HEK293 (cell line): ENCODE data around the gene WDR48.

Experiments used
- EGR2 ChIP-seq: fragments of 450-650 bp; formaldehyde crosslinking; IDR thresholded peaks from 2 replicates; pipeline ENCODE4 v1.5.1; 2016; ENCODE audit warnings: low read depth, missing biosample characterization, missing genetic modification characterization
- OVOL3 ChIP-seq: fragments of 450-650 bp; formaldehyde crosslinking; IDR thresholded peaks from 2 replicates; pipeline ENCODE4 v1.5.1; 2016; ENCODE audit warnings: missing biosample characterization, missing genetic modification characterization
- YY1 ChIP-seq: fragments of 450-650 bp; formaldehyde crosslinking; IDR thresholded peaks from 2 replicates; pipeline ENCODE4 v1.5.1; 2018; ENCODE audit warnings: missing biosample characterization, missing genetic modification characterization
- ZNF174 ChIP-seq: fragments of 450-650 bp; formaldehyde crosslinking; IDR thresholded peaks from 2 replicates; pipeline ENCODE4 v1.5.0; 2017; ENCODE audit warnings: missing biosample characterization, mild to moderate bottlenecking, missing genetic modification characterization
- ZNF202 ChIP-seq: fragments of 450-650 bp; formaldehyde crosslinking; IDR thresholded peaks from 2 replicates; pipeline ENCODE4 v1.5.1; 2016; ENCODE audit warnings: missing biosample characterization, missing genetic modification characterization, borderline replicate concordance
- ZNF274 ChIP-seq, 2 experiments: fragments of 200-500 bp in 1 of 2; fragments of 450-650 bp in 1 of 2; sonication (Bioruptor generic) in 1 of 2; formaldehyde crosslinking in 1 of 2; IDR thresholded peaks; 2 replicates each; pipeline versions ENCODE4 v1.5.1 to v1.6.1; 2014 to 2016; ENCODE audit warnings: borderline replicate concordance in 1 of 2, inconsistent platforms in 1 of 2, low read length in 1 of 2, missing biosample characterization in 1 of 2, missing genetic modification characterization in 1 of 2
- ZNF416 ChIP-seq: fragments of 450-650 bp; formaldehyde crosslinking; IDR thresholded peaks from 2 replicates; pipeline ENCODE4 v1.5.1; 2016; ENCODE audit warnings: missing biosample characterization, missing genetic modification characterization
- ZNF423 ChIP-seq: fragments of 450-650 bp; formaldehyde crosslinking; IDR thresholded peaks from 2 replicates; pipeline ENCODE4 v1.5.1; 2016; ENCODE audit warnings: missing biosample characterization, missing genetic modification characterization
- ZNF560 ChIP-seq: fragments of 450-650 bp; formaldehyde crosslinking; IDR thresholded peaks from 2 replicates; pipeline ENCODE4 v1.5.1; 2017; ENCODE audit warnings: missing biosample characterization, missing genetic modification characterization, borderline replicate concordance
- ZNF76 ChIP-seq: fragments of 450-650 bp; formaldehyde crosslinking; IDR thresholded peaks from 2 replicates; pipeline ENCODE4; 2016; ENCODE audit warnings: low read depth, missing biosample characterization, missing genetic modification characterization, borderline replicate concordance
- ZSCAN30 ChIP-seq: fragments of 450-650 bp; IDR thresholded peaks from 2 replicates; pipeline ENCODE4 v1.5.1; 2018; ENCODE audit warnings: missing biosample characterization, mild to moderate bottlenecking, missing genetic modification characterization, moderate library complexity
- TF ChIP-seq, protein P1 (sequence below): fragments of 450-650 bp; formaldehyde crosslinking; IDR thresholded peaks from 2 replicates; pipeline ENCODE4 v1.5.1; 2016; ENCODE audit warnings: missing biosample characterization, missing genetic modification characterization
- TF ChIP-seq, protein P2 (sequence below): fragments of 450-650 bp; formaldehyde crosslinking; IDR thresholded peaks from 2 replicates; pipeline ENCODE4 v1.5.1; 2016; ENCODE audit warnings: missing biosample characterization, missing genetic modification characterization
- TF ChIP-seq, protein P3 (sequence below): fragments of 450-650 bp; formaldehyde crosslinking; IDR thresholded peaks from 2 replicates; pipeline ENCODE4 v1.5.1; 2016; ENCODE audit warnings: missing biosample characterization, missing genetic modification characterization, low read depth

- TF ChIP-seq, protein P1, sequence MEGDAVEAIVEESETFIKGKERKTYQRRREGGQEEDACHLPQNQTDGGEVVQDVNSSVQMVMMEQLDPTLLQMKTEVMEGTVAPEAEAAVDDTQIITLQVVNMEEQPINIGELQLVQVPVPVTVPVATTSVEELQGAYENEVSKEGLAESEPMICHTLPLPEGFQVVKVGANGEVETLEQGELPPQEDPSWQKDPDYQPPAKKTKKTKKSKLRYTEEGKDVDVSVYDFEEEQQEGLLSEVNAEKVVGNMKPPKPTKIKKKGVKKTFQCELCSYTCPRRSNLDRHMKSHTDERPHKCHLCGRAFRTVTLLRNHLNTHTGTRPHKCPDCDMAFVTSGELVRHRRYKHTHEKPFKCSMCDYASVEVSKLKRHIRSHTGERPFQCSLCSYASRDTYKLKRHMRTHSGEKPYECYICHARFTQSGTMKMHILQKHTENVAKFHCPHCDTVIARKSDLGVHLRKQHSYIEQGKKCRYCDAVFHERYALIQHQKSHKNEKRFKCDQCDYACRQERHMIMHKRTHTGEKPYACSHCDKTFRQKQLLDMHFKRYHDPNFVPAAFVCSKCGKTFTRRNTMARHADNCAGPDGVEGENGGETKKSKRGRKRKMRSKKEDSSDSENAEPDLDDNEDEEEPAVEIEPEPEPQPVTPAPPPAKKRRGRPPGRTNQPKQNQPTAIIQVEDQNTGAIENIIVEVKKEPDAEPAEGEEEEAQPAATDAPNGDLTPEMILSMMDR (tag by site-specific recombination), result peak; percentile 70
- TF ChIP-seq ZNF76 (tag by site-specific recombination), result no peak
- TF ChIP-seq, protein P2, sequence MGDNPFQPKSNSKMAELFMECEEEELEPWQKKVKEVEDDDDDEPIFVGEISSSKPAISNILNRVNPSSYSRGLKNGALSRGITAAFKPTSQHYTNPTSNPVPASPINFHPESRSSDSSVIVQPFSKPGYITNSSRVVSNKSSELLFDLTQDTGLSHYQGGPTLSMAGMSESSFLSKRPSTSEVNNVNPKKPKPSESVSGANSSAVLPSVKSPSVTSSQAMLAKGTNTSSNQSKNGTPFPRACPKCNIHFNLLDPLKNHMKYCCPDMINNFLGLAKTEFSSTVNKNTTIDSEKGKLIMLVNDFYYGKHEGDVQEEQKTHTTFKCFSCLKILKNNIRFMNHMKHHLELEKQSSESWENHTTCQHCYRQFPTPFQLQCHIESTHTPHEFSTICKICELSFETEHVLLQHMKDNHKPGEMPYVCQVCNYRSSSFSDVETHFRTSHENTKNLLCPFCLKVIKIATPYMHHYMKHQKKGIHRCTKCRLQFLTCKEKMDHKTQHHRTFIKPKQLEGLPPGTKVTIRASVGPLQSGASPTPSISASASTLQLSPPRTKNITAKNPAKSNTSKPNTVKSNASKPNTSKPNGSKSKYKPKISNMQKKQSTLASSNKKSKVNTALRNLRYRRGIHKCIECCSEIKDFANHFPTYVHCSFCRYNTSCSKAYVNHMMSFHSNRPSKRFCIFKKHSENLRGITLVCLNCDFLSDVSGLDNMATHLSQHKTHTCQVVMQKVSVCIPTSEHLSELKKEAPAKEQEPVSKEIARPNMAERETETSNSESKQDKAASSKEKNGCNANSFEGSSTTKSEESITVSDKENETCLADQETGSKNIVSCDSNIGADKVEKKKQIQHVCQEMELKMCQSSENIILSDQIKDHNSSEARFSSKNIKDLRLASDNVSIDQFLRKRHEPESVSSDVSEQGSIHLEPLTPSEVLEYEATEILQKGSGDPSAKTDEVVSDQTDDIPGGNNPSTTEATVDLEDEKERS (tag by site-specific recombination), result no peak
- TF ChIP-seq, protein P3, sequence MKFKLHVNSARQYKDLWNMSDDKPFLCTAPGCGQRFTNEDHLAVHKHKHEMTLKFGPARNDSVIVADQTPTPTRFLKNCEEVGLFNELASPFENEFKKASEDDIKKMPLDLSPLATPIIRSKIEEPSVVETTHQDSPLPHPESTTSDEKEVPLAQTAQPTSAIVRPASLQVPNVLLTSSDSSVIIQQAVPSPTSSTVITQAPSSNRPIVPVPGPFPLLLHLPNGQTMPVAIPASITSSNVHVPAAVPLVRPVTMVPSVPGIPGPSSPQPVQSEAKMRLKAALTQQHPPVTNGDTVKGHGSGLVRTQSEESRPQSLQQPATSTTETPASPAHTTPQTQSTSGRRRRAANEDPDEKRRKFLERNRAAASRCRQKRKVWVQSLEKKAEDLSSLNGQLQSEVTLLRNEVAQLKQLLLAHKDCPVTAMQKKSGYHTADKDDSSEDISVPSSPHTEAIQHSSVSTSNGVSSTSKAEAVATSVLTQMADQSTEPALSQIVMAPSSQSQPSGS (tag by site-specific recombination), result no peak
- TF ChIP-seq OVOL3 (tag by site-specific recombination), result no peak
- TF ChIP-seq EGR2 (tag by site-specific recombination), result peak; percentile 43; the same call in 1 of the 2 replicates
- TF ChIP-seq ZNF560, result no peak
- TF ChIP-seq ZNF174 (tag by site-specific recombination), result no peak
- TF ChIP-seq ZNF274 (IDR thresholded peaks at IDR 0.05; ENCODE audit: low read length), result no peak
- TF ChIP-seq ZNF274 (tag by site-specific recombination; IDR thresholded peaks at IDR 0.05; ENCODE audit: borderline replicate concordance), result no peak
- TF ChIP-seq ZNF202 (tag by site-specific recombination), result no peak
- TF ChIP-seq ZNF423 (tag by site-specific recombination), result no peak
- TF ChIP-seq ZNF416, result no peak
- no peak for TF ChIP-seq YY1 (tag by site-specific recombination)
- no peak for TF ChIP-seq ZSCAN30 (tag by site-specific recombination)
Observed at GRCh38 chr3:39126532-39127071, 74.8 kb downstream of the WDR48 start.
